Lower leg skin (tissue), 3 donors: ENCODE results near the gene GALT.

Experiments used
- CTCF ChIP-seq, 3 donors: fragments of 450-650 bp; IDR thresholded peaks; one replicate each; pipeline ENCODE4 v1.5.1; 2016; ENCODE audit warnings: antibody characterized with exemption in 3 of 3, mild to moderate bottlenecking in 3 of 3, moderate library complexity in 2 of 3
- POLR2A ChIP-seq, 2 donors: fragments of 450-650 bp; IDR thresholded peaks; one replicate each; pipeline ENCODE4 v1.6.1; 2016 to 2017; ENCODE audit warnings: antibody characterized with exemption in 2 of 2, mild to moderate bottlenecking in 1 of 2, moderate library complexity in 1 of 2

- no peak for TF ChIP-seq CTCF (IDR thresholded peaks at IDR 0.05)
- TF ChIP-seq POLR2A (IDR thresholded peaks at IDR 0.05): no peak
Measured at GRCh38 chr9:34638138-34638445, 8.4 kb upstream of the GALT start.
